NCI-H345 (cell line): ENCODE data around the gene RWDD3.

Experiments
- DNase-seq: peaks from one replicate; lab custom pipeline; 2025; lab: John Stamatoyannopoulos, UW

The RWDD3 gene

GRCh38 chr1:95230256-95230655 lies 3.8 kb upstream of the RWDD3 start:
- DNase-seq, result no peak

GRCh38 chr1:95230768-95231191 lies 3.2 kb upstream of the RWDD3 start:
- no peak for DNase-seq

- DNase-seq, result no peak
Measured at GRCh38 chr1:95232646-95233318, 1.2 kb upstream of the RWDD3 start.

GRCh38 chr1:95233319-95233736 lies 682 bp upstream of the RWDD3 start:
- no peak for DNase-seq

- DNase-seq, result no peak
Measured at GRCh38 chr1:95236784-95237575, 3.0 kb downstream of the RWDD3 start.

- no peak for DNase-seq
Measured at GRCh38 chr1:95237981-95238703, 4.1 kb downstream of the RWDD3 start.

GRCh38 chr1:95245029-95245428 lies 11.0 kb downstream of the RWDD3 start:
- DNase-seq, result no peak

- DNase-seq, result no peak
Measured at GRCh38 chr1:95246511-95246910, 12.5 kb downstream of the RWDD3 start.

- no peak for DNase-seq
Measured at GRCh38 chr1:95247607-95248006, 13.6 kb downstream of the RWDD3 start.

- no peak for DNase-seq
Measured at GRCh38 chr1:95249916-95250315, 15.9 kb downstream of the RWDD3 start.

GRCh38 chr1:95252422-95252821 lies 18.4 kb downstream of the RWDD3 start:
- no peak for DNase-seq

GRCh38 chr1:95254959-95255358 lies 20.9 kb downstream of the RWDD3 start:
- no peak for DNase-seq

- no peak for DNase-seq
Measured at GRCh38 chr1:95255826-95256225, 21.8 kb downstream of the RWDD3 start.

GRCh38 chr1:95257758-95258157 lies 23.7 kb downstream of the RWDD3 start:
- DNase-seq, result no peak

- DNase-seq, result no peak
Measured at GRCh38 chr1:95259245-95259644, 25.2 kb downstream of the RWDD3 start.

- DNase-seq, result no peak
Measured at GRCh38 chr1:95262913-95263312, 28.9 kb downstream of the RWDD3 start.

GRCh38 chr1:95263450-95263849 lies 29.4 kb downstream of the RWDD3 start:
- DNase-seq, result no peak

- no peak for DNase-seq
Measured at GRCh38 chr1:95265106-95265505, 31.1 kb downstream of the RWDD3 start.

GRCh38 chr1:95276429-95276828 lies 42.4 kb downstream of the RWDD3 start:
- DNase-seq, result no peak

- DNase-seq, result no peak
Measured at GRCh38 chr1:95278173-95279006, 44.4 kb downstream of the RWDD3 start.

GRCh38 chr1:95281781-95282517 lies 47.9 kb downstream of the RWDD3 start:
- no peak for DNase-seq
